Right kidney (tissue), 1 donor: Measurements from ENCODE around the gene VSIG1.

ENCODE experiments used
- DNase-seq: peaks from one replicate; pipeline ENCODE4 v3.0.0-alpha.2; 2016

Gene VSIG1

GRCh38 chrX:108064613-108065012, 19.7 kb downstream of the VSIG1 start:
- no peak for DNase-seq

GRCh38 chrX:108068121-108068520, 23.3 kb downstream of the VSIG1 start:
- DNase-seq = no peak

- DNase-seq = no peak
Measured at GRCh38 chrX:108070891-108071290, 26.0 kb downstream of the VSIG1 start.

GRCh38 chrX:108071578-108071977, 26.7 kb downstream of the VSIG1 start:
- DNase-seq = no peak

GRCh38 chrX:108072746-108073145, 27.9 kb downstream of the VSIG1 start:
- no peak for DNase-seq

- DNase-seq = no peak
Measured at GRCh38 chrX:108081110-108081509, 36.2 kb downstream of the VSIG1 start.

- no peak for DNase-seq
Measured at GRCh38 chrX:108087792-108088191, 42.9 kb downstream of the VSIG1 start.

- no peak for DNase-seq
Measured at GRCh38 chrX:108088511-108088910, 43.6 kb downstream of the VSIG1 start.

GRCh38 chrX:108090491-108091263, 45.8 kb downstream of the VSIG1 start:
- peak; percentile 43 for DNase-seq

GRCh38 chrX:108091264-108091877, 46.5 kb downstream of the VSIG1 start, which contains the start of the genes ATG4A and PSMD10:
Gene ATG4A (plus strand): TSS chrX:108091778. CDS start chrX:108091827, 49 bp downstream.
Gene PSMD10 (minus strand): TSS chrX:108091542. CDS start chrX:108091520, 22 bp downstream.
- peak; percentile 85 for DNase-seq

- no peak for DNase-seq
Measured at GRCh38 chrX:108091878-108092291, 47.0 kb downstream of the VSIG1 start.

GRCh38 chrX:108097380-108097779, 52.5 kb downstream of the VSIG1 start:
- DNase-seq = no peak

GRCh38 chrX:108105473-108105872, 60.6 kb downstream of the VSIG1 start:
- no peak for DNase-seq

- DNase-seq = no peak
Measured at GRCh38 chrX:108114541-108114940, 69.7 kb downstream of the VSIG1 start.

- no peak for DNase-seq
Measured at GRCh38 chrX:108117988-108118387, 73.1 kb downstream of the VSIG1 start.

GRCh38 chrX:108121291-108121690, 76.4 kb downstream of the VSIG1 start:
- no peak for DNase-seq

- DNase-seq = no peak
Measured at GRCh38 chrX:108122748-108123147, 77.9 kb downstream of the VSIG1 start.

- DNase-seq = no peak
Measured at GRCh38 chrX:108123591-108124366, 78.9 kb downstream of the VSIG1 start.

GRCh38 chrX:108126661-108127060, 81.8 kb downstream of the VSIG1 start:
- DNase-seq = no peak

GRCh38 chrX:108127152-108127551, 82.3 kb downstream of the VSIG1 start:
- DNase-seq = no peak
